Gastrocnemius medialis (tissue), 4 donors: ENCODE results near the gene SEMA5B. TPM values are rescaled to one million over a fixed set of nuclear protein-coding genes. Genes with fewer than 3 reads are reported as not detected.

Experiments used
- ATAC-seq, 2 donors: fragments of 150-250 bp; one replicate each; pipeline ENCODE4 v1.9.1; 2016
- DNase-seq, 2 donors: peaks; one replicate each; pipeline ENCODE4 v3.0.0-alpha.2; 2019
- H3K27ac ChIP-seq, 4 donors: fragments of 200-600 bp; sonication (generic); 1 replicate in 1 of 4; 2 replicates in 3 of 4; pipeline ENCODE4 v1.5.1; 2016 to 2018; ENCODE audit warnings: mild to moderate bottlenecking in 2 of 4, moderate library complexity in 1 of 4
- H3K27me3 ChIP-seq, 3 donors: fragments of 200-600 bp; sonication (generic) in 2 of 3; 1 replicate in 1 of 3; 2 replicates in 2 of 3; pipeline versions ENCODE4 v1.5.1 to v1.6.0; 2016 to 2019; ENCODE audit warnings: mild to moderate bottlenecking in 1 of 3, moderate library complexity in 1 of 3
- H3K36me3 ChIP-seq, 2 donors: fragments of 200-600 bp; sonication (generic) in 1 of 2; one replicate each; pipeline ENCODE4 v1.5.1; 2017 to 2018
- H3K4me1 ChIP-seq, 2 donors: fragments of 200-600 bp; sonication (generic) in 1 of 2; one replicate each; pipeline ENCODE4 v1.5.1; 2016 to 2017; ENCODE audit warnings: mild to moderate bottlenecking in 2 of 2
- H3K4me3 ChIP-seq, 4 donors: fragments of 200-600 bp; sonication (generic) in 3 of 4; 1 replicate in 1 of 4; 2 replicates in 3 of 4; pipeline ENCODE4 v1.5.1; 2016 to 2019; ENCODE audit warnings: mild to moderate bottlenecking in 2 of 4
- H3K9me3 ChIP-seq, 3 donors: fragments of 200-600 bp; sonication (generic) in 2 of 3; 1 replicate in 1 of 3; 2 replicates in 2 of 3; pipeline ENCODE4 v1.5.1; 2016 to 2019
- CTCF ChIP-seq, 5 experiments: fragments of 450-650 bp in 3 of 5; fragments of 200-600 bp in 2 of 5; sonication (generic) in 2 of 5; IDR thresholded peaks in 4 of 5; conservative IDR thresholded peaks in 1 of 5; 1 replicate in 4 of 5; 2 replicates in 1 of 5; pipeline ENCODE4 v1.5.1; 2016 to 2019; ENCODE audit warnings: antibody characterized with exemption in 5 of 5, mild to moderate bottlenecking in 3 of 5, moderate library complexity in 3 of 5
- POLR2A ChIP-seq, 2 donors: fragments of 450-650 bp; IDR thresholded peaks; one replicate each; pipeline ENCODE4 v1.6.1; 2017; ENCODE audit warnings: antibody characterized with exemption in 2 of 2, mild to moderate bottlenecking in 2 of 2, moderate library complexity in 2 of 2
- in situ Hi-C, 4 donors: fragments of 200-750 bp; cut with MboI; loops; one replicate each; pipeline versions ENCODE4 v1.15.0 to v1.8.0; 2017; ENCODE audit warnings: low sequenced_read_pairs in 4 of 4
- intact Hi-C: fragments of 100-400 bp; cut with DNase I; formaldehyde crosslinking; loops from one replicate; pipeline ENCODE4 v1.15.1; 2023; ENCODE audit warnings: low total_unique reads
- total RNA-seq, 4 donors: library from RNA; depleted of rRNA; stranded (reverse); fragments of >200 nt; gene quantifications; one replicate each; pipeline versions ENCODE4 v1.1.0 to v1.2.3, GENCODE V29; 2016

The SEMA5B gene
- total RNA-seq, 4 donors from 2014 or later = 0.10 to 0.26 TPM; not detected in 2

GRCh38 chr3:123039178-123039577, 11.6 kb upstream of the SEMA5B start:
- no peak for DNase-seq
- intact Hi-C loops = no loop called here
- Histone ChIP-seq H3K9me3 (no peaks in the 10 kb centered on the region), H3K4me1 (peaks cover 6% of the 10 kb centered on the region in 2 donors), H3K36me3 (no peaks in the 10 kb centered on the region), H3K27ac (no peak overlapping the region), H3K27me3 (peaks cover 0 to 7% (median 0%) of the 10 kb centered on the region in 3 donors), H3K4me3 (no peak overlapping the region)
- in situ Hi-C loops = no loop called here
- ATAC-seq = no peak
- TF ChIP-seq CTCF (IDR thresholded peaks at IDR 0.05 in 4 of 5, conservative IDR thresholded peaks at IDR 0.05 in 1 of 5) = no peak
- no peak for TF ChIP-seq POLR2A (IDR thresholded peaks at IDR 0.05)

DNA sequence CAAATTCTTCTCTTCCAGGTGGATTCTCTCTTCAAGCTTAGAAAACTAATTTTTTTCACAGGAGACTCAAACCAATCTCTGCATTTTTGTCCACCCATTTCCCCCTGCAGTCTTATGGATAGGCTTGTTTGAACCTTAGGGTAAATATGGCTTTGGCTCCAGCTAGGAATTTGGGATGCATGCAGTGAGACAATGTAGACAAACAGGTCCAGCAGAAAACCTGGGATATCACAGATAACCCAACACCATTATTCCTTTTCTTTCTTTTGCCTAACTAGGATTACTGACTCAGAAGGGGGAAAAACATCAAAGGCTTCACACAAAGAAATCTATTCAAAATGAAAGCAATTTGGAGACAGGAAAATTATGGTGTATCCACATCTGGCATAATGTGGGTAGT, 11.2 kb upstream of the SEMA5B start:
- TF ChIP-seq POLR2A (IDR thresholded peaks at IDR 0.05) (no peak), CTCF (IDR thresholded peaks at IDR 0.05 in 4 of 5, conservative IDR thresholded peaks at IDR 0.05 in 1 of 5) (no peak)
- Histone ChIP-seq H3K27ac (no peak overlapping the region), H3K4me1 (peaks cover 6% of the 10 kb centered on the region in 2 donors), H3K4me3 (no peak overlapping the region), H3K9me3 (no peaks in the 10 kb centered on the region), H3K36me3 (no peaks in the 10 kb centered on the region), H3K27me3 (peaks cover 0 to 7% (median 0%) of the 10 kb centered on the region in 3 donors)
- DNase-seq (no peak), ATAC-seq (no peak)
- in situ Hi-C loops (no loop called here), intact Hi-C loops (no loop called here)

DNA sequence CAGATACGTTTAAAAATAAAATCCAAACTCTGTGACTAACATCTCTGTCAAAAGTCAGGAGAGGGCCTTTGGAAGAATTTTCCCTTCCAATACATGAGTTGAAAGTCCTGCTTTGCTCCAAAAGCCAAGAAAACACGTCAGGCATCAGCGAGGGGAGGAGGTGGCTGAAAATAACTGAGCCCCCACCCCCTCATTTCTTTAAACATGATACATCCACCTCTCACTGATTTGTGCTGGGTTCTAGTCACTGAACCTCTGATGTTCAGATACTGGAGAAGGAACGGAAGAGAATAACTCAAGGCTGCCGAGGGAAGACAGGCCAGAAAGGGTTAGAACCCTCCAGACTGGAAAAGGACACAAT, 9.4 kb upstream of the SEMA5B start:
- TF ChIP-seq CTCF (IDR thresholded peaks at IDR 0.05 in 4 of 5, conservative IDR thresholded peaks at IDR 0.05 in 1 of 5) = no peak
- TF ChIP-seq POLR2A (IDR thresholded peaks at IDR 0.05) = no peak
- Histone ChIP-seq H3K27ac (no peak overlapping the region), H3K9me3 (no peaks in the 10 kb centered on the region), H3K36me3 (no peaks in the 10 kb centered on the region), H3K4me3 (no peak overlapping the region), H3K4me1 (peaks cover 6% of the 10 kb centered on the region in 2 donors), H3K27me3 (peaks cover 0 to 4% (median 0%) of the 10 kb centered on the region in 3 donors)
- DNase-seq (no peak), ATAC-seq (no peak)
- intact Hi-C loops (loop anchor here (2.0 kb wide), 1 partner anchor 30 kb away; the partner anchor contains the start of gene PDIA5), in situ Hi-C loops (no loop called here)

- H3K27me3 ChIP-seq = peaks cover 0 to 4% (median under 1%) of the 10 kb centered on the region in 3 donors
- peak; percentile 18 to 26 for DNase-seq
- H3K4me1 ChIP-seq = peaks cover 6% of the 10 kb centered on the region in 2 donors
- peak; percentile 97 to 99 for ATAC-seq
- in situ Hi-C loops = no loop called here
- no peak for TF ChIP-seq CTCF (IDR thresholded peaks at IDR 0.05 in 4 of 5, conservative IDR thresholded peaks at IDR 0.05 in 1 of 5)
- TF ChIP-seq POLR2A (IDR thresholded peaks at IDR 0.05) = no peak
- no peak overlapping the region for H3K4me3 ChIP-seq
- no peaks in the 10 kb centered on the region for H3K36me3 ChIP-seq
- intact Hi-C loops = loop anchor here (2.0 kb wide), 1 partner anchor 30 kb away; the partner anchor contains the start of gene PDIA5
- no peaks in the 10 kb centered on the region for H3K9me3 ChIP-seq
- no peak overlapping the region for H3K27ac ChIP-seq
These were observed 8.9 kb upstream of the SEMA5B start for GRCh38 chr3:123036352-123037014.
